Measurements from ENCODE around the gene NINJ2. TPM values are rescaled to one million over a fixed set of nuclear protein-coding genes. Genes with fewer than 3 reads are reported as not detected.

Gene NINJ2
- total RNA-seq, 1 experiment from 2014 or later: 0.24 TPM

DNA sequence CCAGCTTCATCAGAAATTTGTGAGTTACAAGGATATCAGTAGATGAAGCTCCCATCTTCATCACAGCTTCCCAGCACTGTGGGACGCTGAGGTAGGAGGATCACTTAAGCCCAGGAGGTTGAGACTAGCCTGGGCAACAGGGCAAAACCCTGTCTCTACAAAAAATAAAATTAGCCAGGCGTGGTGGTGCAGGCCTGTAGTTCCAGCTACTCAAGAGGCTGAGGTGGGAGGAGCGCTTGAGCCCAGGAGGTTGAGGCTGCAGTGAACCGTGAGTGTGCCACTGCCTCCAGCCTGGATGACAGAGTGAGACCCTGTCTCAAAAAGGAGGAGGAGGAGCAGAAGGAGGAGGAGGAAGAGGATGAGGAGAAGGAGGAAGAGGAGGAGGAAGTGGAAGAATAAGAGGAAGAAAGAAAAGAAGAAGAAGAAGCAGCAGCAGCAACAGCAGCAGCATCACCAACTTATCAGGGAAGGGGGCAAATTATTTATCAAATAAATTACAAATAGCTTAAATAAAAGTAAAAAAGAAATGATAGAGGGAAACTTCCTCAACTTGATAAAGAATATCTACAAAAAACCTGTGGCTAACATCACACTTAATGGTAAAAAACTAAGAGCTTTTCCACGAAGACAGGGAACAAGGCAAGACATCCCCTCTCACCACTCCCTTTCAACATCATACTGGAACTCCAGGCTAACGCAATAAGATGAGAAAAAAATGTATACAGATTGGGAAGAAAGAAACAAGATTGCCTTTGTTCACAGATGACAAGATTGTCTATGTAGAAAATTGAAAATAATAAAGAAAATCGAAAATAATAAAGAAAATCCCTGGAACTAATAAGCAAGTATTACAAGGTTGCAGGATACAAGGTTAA is 69.6 kb downstream of the NINJ2 start:
- Histone ChIP-seq H3K27me3 (ENCODE audit: insufficient read depth, low read length) (no peaks in the 10 kb centered on the region), H3T11ph (ENCODE audit: low read length) (no peak overlapping the region), H2AFZ (ENCODE audit: low read length) (no peak overlapping the region), H3K23me2 (ENCODE audit: insufficient read length, low read depth, low read length, poor library complexity, severe bottlenecking) (no peaks in the 10 kb centered on the region), H3K4ac (ENCODE audit: low read depth, low read length) (no peak overlapping the region), H4K5ac (ENCODE audit: insufficient read length, low read depth, low read length) (no peak overlapping the region), H3K79me2 (ENCODE audit: insufficient read depth, low read length) (no peaks in the 10 kb centered on the region), H3K23ac (ENCODE audit: insufficient read length, low read depth, low read length) (no peak overlapping the region), H2BK120ac (ENCODE audit: low read depth, low read length, poor library complexity, severe bottlenecking) (no peak overlapping the region), H4K91ac (ENCODE audit: insufficient read length, low read depth, low read length) (no peak overlapping the region), H3K18ac (ENCODE audit: insufficient read length, low read depth, low read length) (no peak overlapping the region), H3K79me1 (ENCODE audit: insufficient read depth, low read depth, low read length, poor library complexity, severe bottlenecking) (no peaks in the 10 kb centered on the region), H3K27ac (ENCODE audit: insufficient read length, low read depth, low read length) (no peak overlapping the region), H3K4me2 (ENCODE audit: insufficient read depth, insufficient read length, low read length) (no peak overlapping the region), H2BK12ac (ENCODE audit: insufficient read length, low read depth, low read length) (no peak overlapping the region), H2BK5ac (ENCODE audit: insufficient read length, low read length) (no peak overlapping the region), H4K20me1 (ENCODE audit: control insufficient read depth, insufficient read depth, insufficient read length) (no peaks in the 10 kb centered on the region), H2BK15ac (ENCODE audit: low read depth, low read length) (no peak overlapping the region), H2BK20ac (ENCODE audit: low read depth, low read length, poor library complexity, severe bottlenecking) (no peak overlapping the region), H3K56ac (ENCODE audit: insufficient read length, low read depth, low read length) (no peak overlapping the region), H3K9ac (ENCODE audit: extremely low read depth, insufficient read length, low read length) (no peak overlapping the region), H3K14ac (ENCODE audit: insufficient read depth, low read length) (no peak overlapping the region), H4K8ac (replicated peaks; ENCODE audit: insufficient read length, low read depth, low read length) (no peak overlapping the region), H3K4me1 (ENCODE audit: insufficient read depth, low read length) (0 out of 2 replicates have a peak, but pooled peaks cover 1% of the 10 kb centered on the region), H2AK5ac (ENCODE audit: insufficient read length, low read length) (no peak overlapping the region), H3K9me3 (ENCODE audit: control insufficient read depth, low read depth, low read length) (no peaks in the 10 kb centered on the region)
- H3K27me3 Mint-ChIP-seq (ENCODE audit: low read depth): peaks cover 7% of the 10 kb centered on the region
- no CpG with 5 or more reads among the region's 7 CpGs for WGBS (ENCODE audit: extremely low coverage, insufficient read length, low lambda C conversion rate)
- DNase-seq: no peak
- no peak overlapping the region for H3K4me3 Mint-ChIP-seq
- TF ChIP-seq CTCF (conservative IDR thresholded peaks at IDR 0.05): no peak
- H3K4me1 Mint-ChIP-seq: peaks cover 8 to 13% of the 10 kb centered on the region in 2 experiments; a peak in 2 of 4 replicates
- no peaks in the 10 kb centered on the region for H3K36me3 Mint-ChIP-seq (ENCODE audit: insufficient read depth in 1 of 3, low read depth in 3 of 3)
- H3K27ac Mint-ChIP-seq: no peak overlapping the region
- no peaks in the 10 kb centered on the region; a peak in 1 of 5 replicates for H3K9me3 Mint-ChIP-seq

Data from H9 (cell line).